IMR-90 (cell line): ENCODE results near the gene FUT8. TPM values are rescaled to one million over a fixed set of nuclear protein-coding genes. Genes with fewer than 3 reads are reported as not detected.

Experiments used
- ATAC-seq: fragments of 200-7000 bp; cut with Tn5 transposase; 2 replicates; pipeline ENCODE4 v1.9.1; 2020; ENCODE audit warnings: low read depth, mild to moderate bottlenecking, moderate library complexity
- BruUV-seq: library from RNA; stranded (reverse); fragments of 400-500 nt; replicated peaks from 2 replicates; lab custom pipeline; 2021; lab: Mats Ljungman, UMichigan
- CTCF ChIA-PET: fragments of 300-600 bp; formaldehyde crosslinking; extraction: SDS; loops from one replicate; lab custom pipeline; 2021; ENCODE audit warnings: antibody characterized with exemption; lab: Yijun Ruan, JAX
- POLR2A ChIA-PET: fragments of 300-600 bp; sonication (Branson Sonifier 250); formaldehyde crosslinking; loops from one replicate; lab custom pipeline; 2022; ENCODE audit warnings: antibody characterized with exemption; ENCODE audit not compliant: unreplicated experiment; lab: Charles Lee
- DNase-seq: peaks from one replicate; pipeline ENCODE4 v3.0.0; 2013
- H2AFZ ChIP-seq: replicated peaks from 2 replicates; pipeline ENCODE3; 2013; ENCODE audit warnings: low read length, mild to moderate bottlenecking; ENCODE audit not compliant: poor library complexity
- H2AK5ac ChIP-seq: 2 replicates; pipeline ENCODE4 v1.6.1; 2013; ENCODE audit warnings: low read depth, low read length, inconsistent platforms
- H2AK9ac ChIP-seq: replicated peaks from 2 replicates; pipeline ENCODE3; 2013; ENCODE audit warnings: mild to moderate bottlenecking, low read depth, low read length, moderate library complexity; ENCODE audit not compliant: poor library complexity
- H2BK120ac ChIP-seq: 2 replicates; pipeline ENCODE4 v1.6.1; 2013; ENCODE audit warnings: low read depth, low read length, inconsistent platforms
- H2BK15ac ChIP-seq: 3 replicates; pipeline ENCODE4 v1.6.1; 2013; ENCODE audit warnings: low read depth, low read length, inconsistent platforms
- H2BK20ac ChIP-seq: 2 replicates; pipeline ENCODE4 v1.6.1; 2013; ENCODE audit warnings: low read depth, mild to moderate bottlenecking, inconsistent platforms, low read length, moderate library complexity
- H2BK5ac ChIP-seq: 2 replicates; pipeline ENCODE4 v1.6.1; 2013; ENCODE audit warnings: mild to moderate bottlenecking, low read depth, low read length, inconsistent platforms; ENCODE audit not compliant: poor library complexity, severe bottlenecking
- H3K14ac ChIP-seq: replicated peaks from 2 replicates; pipeline ENCODE4 v1.6.1; 2013; ENCODE audit warnings: low read depth, low read length, inconsistent platforms
- H3K18ac ChIP-seq: 2 replicates; pipeline ENCODE4 v1.6.1; 2013; ENCODE audit warnings: low read depth, low read length, control low read depth
- H3K23ac ChIP-seq: 2 replicates; pipeline ENCODE4 v1.6.1; 2013; ENCODE audit warnings: low read depth, low read length, inconsistent platforms
- H3K27ac ChIP-seq: 2 replicates; pipeline ENCODE4 v1.5.1; 2013; ENCODE audit warnings: mild to moderate bottlenecking, control low read depth, low read length; ENCODE audit not compliant: insufficient read depth
- H3K27me3 ChIP-seq: 2 replicates; pipeline ENCODE4 v1.6.1; 2013; ENCODE audit warnings: low read length; ENCODE audit not compliant: control insufficient read depth, insufficient read depth
- H3K36me3 ChIP-seq: 2 replicates; pipeline ENCODE4 v1.6.1; 2013; ENCODE audit warnings: low read length, mixed read lengths; ENCODE audit not compliant: control insufficient read depth, insufficient read depth
- H3K4ac ChIP-seq: 2 replicates; pipeline ENCODE4 v1.6.1; 2013; ENCODE audit warnings: low read depth, low read length, inconsistent platforms
- H3K4me1 ChIP-seq: 2 replicates; pipeline ENCODE4 v1.6.1; 2013; ENCODE audit warnings: low read length, mixed read lengths; ENCODE audit not compliant: control insufficient read depth, insufficient read depth
- H3K4me2 ChIP-seq: 2 replicates; pipeline ENCODE4 v1.6.1; 2013; ENCODE audit warnings: low read depth, mild to moderate bottlenecking, control low read depth, low read length, moderate library complexity
- H3K4me3 ChIP-seq: 2 replicates; pipeline ENCODE4 v1.5.1; 2013; ENCODE audit warnings: low read depth, mild to moderate bottlenecking, control low read depth, low read length, moderate library complexity; ENCODE audit not compliant: insufficient read depth
- H3K56ac ChIP-seq: 2 replicates; pipeline ENCODE4 v1.6.1; 2013; ENCODE audit warnings: low read length, inconsistent platforms; ENCODE audit not compliant: insufficient read depth; ENCODE audit errors: extremely low read depth
- H3K79me1 ChIP-seq, 2 experiments: 2 replicates each; pipeline ENCODE4 v1.6.1; 2013; ENCODE audit warnings: low read length in 2 of 2, inconsistent platforms in 1 of 2, low read depth in 1 of 2
- H3K9ac ChIP-seq: 2 replicates; pipeline ENCODE4 v1.6.1; 2013; ENCODE audit warnings: low read depth, low read length, control low read depth
- H3K9me1 ChIP-seq: 2 replicates; pipeline ENCODE4 v1.6.1; 2013; ENCODE audit warnings: low read length, inconsistent platforms; ENCODE audit not compliant: insufficient read depth
- H3K9me3 ChIP-seq: 2 replicates; pipeline ENCODE4 v1.6.1; 2013; ENCODE audit warnings: low read length; ENCODE audit not compliant: control insufficient read depth, insufficient read depth
- H4K20me1 ChIP-seq: 2 replicates; pipeline ENCODE4 v1.6.1; 2013; ENCODE audit warnings: low read length, inconsistent platforms; ENCODE audit not compliant: insufficient read depth
- H4K5ac ChIP-seq: 2 replicates; pipeline ENCODE4 v1.6.1; 2013; ENCODE audit warnings: mild to moderate bottlenecking, low read depth, low read length, control low read depth
- H4K8ac ChIP-seq, 2 experiments: 2 replicates each; pipeline ENCODE4 v1.6.1; 2013; ENCODE audit warnings: low read depth in 2 of 2, low read length in 2 of 2, control low read depth in 1 of 2, inconsistent platforms in 1 of 2
- H4K91ac ChIP-seq: 2 replicates; pipeline ENCODE4 v1.6.1; 2013; ENCODE audit warnings: low read depth, low read length, inconsistent platforms; ENCODE audit not compliant: insufficient read depth
- BHLHE40 ChIP-seq: fragments of 150-350 bp; IDR thresholded peaks from 2 replicates; pipeline ENCODE4 v1.6.1; 2016; ENCODE audit warnings: mild to moderate bottlenecking, low read depth, low read length
- CEBPB ChIP-seq: IDR thresholded peaks from 2 replicates; pipeline ENCODE4 v1.6.1; 2012; ENCODE audit warnings: low read depth, low read length, improper control_type of control experiment
- CHD1 ChIP-seq: IDR thresholded peaks from 2 replicates; pipeline ENCODE4 v1.6.1; 2012; ENCODE audit warnings: low read depth, low read length, improper control_type of control experiment
- CTCF ChIP-seq: conservative IDR thresholded peaks from 2 replicates; pipeline ENCODE4 v1.5.1; 2012; ENCODE audit warnings: mild to moderate bottlenecking, low read depth, low read length, improper control_type of control experiment
- ELK1 ChIP-seq: fragments of 150-350 bp; IDR thresholded peaks from 2 replicates; pipeline ENCODE4 v1.6.1; 2016; ENCODE audit warnings: low read depth, mild to moderate bottlenecking, low read length, moderate library complexity, borderline replicate concordance
- FOS ChIP-seq: fragments of 150-350 bp; IDR thresholded peaks from 2 replicates; pipeline ENCODE4 v1.6.1; 2016; ENCODE audit warnings: low read depth, low read length
- MAFK ChIP-seq: IDR thresholded peaks from 2 replicates; pipeline ENCODE4 v1.6.1; 2012; ENCODE audit warnings: low read depth, low read length, improper control_type of control experiment
- MAZ ChIP-seq: IDR thresholded peaks from 2 replicates; pipeline ENCODE4 v1.6.1; 2012; ENCODE audit warnings: low read depth, mild to moderate bottlenecking, low read length, improper control_type of control experiment, moderate library complexity, borderline replicate concordance
- MXI1 ChIP-seq: IDR thresholded peaks from 2 replicates; pipeline ENCODE4 v1.6.1; 2012; ENCODE audit warnings: low read depth, mild to moderate bottlenecking, low read length, moderate library complexity, borderline replicate concordance
- NFE2L2 ChIP-seq: fragments of 150-350 bp; IDR thresholded peaks from 2 replicates; pipeline ENCODE4 v1.6.1; 2016; ENCODE audit warnings: low read depth, mild to moderate bottlenecking, low read length
- RAD21 ChIP-seq: IDR thresholded peaks from 2 replicates; pipeline ENCODE4 v1.6.1; 2012; ENCODE audit warnings: low read length, improper control_type of control experiment
- RCOR1 ChIP-seq: IDR thresholded peaks from 2 replicates; pipeline ENCODE4 v1.6.1; 2012; ENCODE audit warnings: mild to moderate bottlenecking, low read length, improper control_type of control experiment; ENCODE audit not compliant: insufficient replicate concordance
- RFX5 ChIP-seq: IDR thresholded peaks from 2 replicates; pipeline ENCODE4 v1.8.0; 2012; ENCODE audit warnings: low read depth, mild to moderate bottlenecking, low read length, moderate library complexity
- SMC3 ChIP-seq: fragments of 150-350 bp; IDR thresholded peaks from 2 replicates; pipeline ENCODE4 v1.6.1; 2016; ENCODE audit warnings: low read depth, mild to moderate bottlenecking, antibody characterized with exemption, low read length, moderate library complexity
- USF2 ChIP-seq: fragments of 150-350 bp; IDR thresholded peaks from 2 replicates; pipeline ENCODE4 v1.6.1; 2017; ENCODE audit warnings: mild to moderate bottlenecking, antibody characterized with exemption, low read length, low read depth
- WGBS, 2 experiments: methylation state at CpG; one replicate each; pipeline versions ENCODE4 v1.1.5 to v1.1.7; 2013; ENCODE audit warnings: missing lambda C conversion rate in 2 of 2; ENCODE audit not compliant: insufficient read length in 1 of 2; ENCODE audit errors: extremely low coverage in 2 of 2; 5-methylcytosine and 5-hydroxymethylcytosine counted together
- dilution Hi-C: fragments of 300-500 bp; cut with HindIII; formaldehyde crosslinking; loops from one replicate; pipeline ENCODE4 v1.14.3; 2018; ENCODE audit warnings: low sequenced_read_pairs; ENCODE audit not compliant: unreplicated experiment
- in situ Hi-C: fragments of 300-500 bp; cut with MboI; formaldehyde crosslinking; loops from 3 replicates; pipeline ENCODE4 v1.14.3; 2019; ENCODE audit warnings: low sequenced_read_pairs, inconsistent platforms, mixed read lengths
- intact Hi-C: fragments of 100-400 bp; cut with micrococcal nuclease; formaldehyde crosslinking; loops from 2 replicates; pipeline ENCODE4 v1.10.0; 2022
- polyA plus RNA-seq, 3 experiments: library from polyadenylated mRNA; depleted of rRNA; stranded (reverse); fragments of >200 nt; gene quantifications; 2 replicates each; pipeline ENCODE4 v1.2.3, GENCODE V29; 2012; ENCODE audit warnings: low replicate concordance in 1 of 3
- total RNA-seq: library from RNA; depleted of rRNA; stranded (reverse); fragments of >200 nt; gene quantifications from 2 replicates; pipeline ENCODE4 v1.2.3, GENCODE V29; 2012

The FUT8 gene
- total and polyA plus RNA-seq, 2 of the 4 experiments (the other 2 are of a cell fraction) = 15.6 to 72.9 TPM

- no peak overlapping the region for H3K56ac ChIP-seq
- H2AK5ac ChIP-seq = no peak overlapping the region
- no TSS peak for BruUV-seq
- no peak overlapping the region for H4K5ac ChIP-seq
- no peaks in the 10 kb centered on the region for H3K36me3 ChIP-seq
- TF ChIP-seq ELK1 (no peak), NFE2L2 (no peak), RCOR1 (no peak), CEBPB (no peak), CTCF (no peak), USF2 (no peak), MXI1 (no peak), BHLHE40 (no peak), SMC3 (no peak), RAD21 (no peak), CHD1 (no peak), MAZ (no peak), RFX5 (no peak), FOS (no peak), MAFK (no peak)
- no peak overlapping the region for H2BK120ac ChIP-seq
- H3K23ac ChIP-seq = no peak overlapping the region
- H4K20me1 ChIP-seq = no peaks in the 10 kb centered on the region
- WGBS, 2 experiments = no CpG with 5 or more reads among the region's 6 CpGs
- H3K4me2 ChIP-seq = no peak overlapping the region
- no peak overlapping the region for H4K91ac ChIP-seq
- no peak overlapping the region for H2AFZ ChIP-seq
- no peak overlapping the region for H2AK9ac ChIP-seq
- no peak overlapping the region for H2BK15ac ChIP-seq
- in situ Hi-C loops (no loop called here), intact Hi-C loops (no loop called here), dilution Hi-C loops (no loop called here)
- ChIA-PET POLR2A (interaction anchor here (0.5 kb wide), 1 partner anchor 128 kb away, joined by 3 read pairs; no protein-coding TSS in a partner anchor), CTCF (no interaction called here)
- DNase-seq (no peak), ATAC-seq (no peak)
- H3K14ac ChIP-seq = no peak overlapping the region
- no peak overlapping the region for H2BK20ac ChIP-seq
- no peaks in the 10 kb centered on the region for H3K27me3 ChIP-seq
- H3K79me1 ChIP-seq = peaks cover 3% of the 10 kb centered on the region in 2 experiments; a peak in 2 of 4 replicates
- H2BK5ac ChIP-seq = no peak overlapping the region
- no peak overlapping the region for H4K8ac ChIP-seq
- H3K4me1 ChIP-seq = no peaks in the 10 kb centered on the region
- no peak overlapping the region for H3K4ac ChIP-seq
- H3K4me3 ChIP-seq = no peak overlapping the region
- no peak overlapping the region for H3K18ac ChIP-seq
- H3K9ac ChIP-seq = no peak overlapping the region
- no peaks in the 10 kb centered on the region for H3K9me3 ChIP-seq
- no peaks in the 10 kb centered on the region for H3K9me1 ChIP-seq
- no peak overlapping the region for H3K27ac ChIP-seq
Observed at GRCh38 chr14:65575389-65575788, 162.9 kb downstream of the FUT8 start.
